HL-60 (cell line): ENCODE results near the gene AP3S2.

Source experiments
- DNase-seq, 2 experiments: peaks; one replicate each; pipeline ENCODE4 v3.0.0-alpha.2; 2010 to 2020; ENCODE audit warnings: low read depth in 1 of 2, low spot score in 1 of 2
- H3K27ac ChIP-seq: fragments of 250-450 bp; sonication (Bioruptor Pico); replicated peaks from 2 replicates; pipeline ENCODE4 v1.5.1; 2020; ENCODE audit warnings: mild to moderate bottlenecking, moderate library complexity
- H3K27me3 ChIP-seq: fragments of 250-450 bp; sonication (Bioruptor Pico); 2 replicates; pipeline ENCODE4 v1.5.1; 2021; ENCODE audit warnings: mild to moderate bottlenecking, moderate library complexity; ENCODE audit not compliant: insufficient read depth, poor library complexity, severe bottlenecking
- H3K4me3 ChIP-seq: replicated peaks from 2 replicates; pipeline ENCODE4 v1.5.1; 2011; ENCODE audit warnings: mild to moderate bottlenecking, control low read depth, low read length; ENCODE audit not compliant: insufficient read depth
- GABPA ChIP-seq: IDR thresholded peaks from 2 replicates; pipeline ENCODE4 v1.6.1; 2012; ENCODE audit warnings: low read depth
- POLR2AphosphoS5 ChIP-seq: IDR thresholded peaks from 2 replicates; pipeline ENCODE4 v1.6.1; 2012; ENCODE audit warnings: low read depth
- REST ChIP-seq: IDR thresholded peaks from 2 replicates; pipeline ENCODE4 v1.6.1; 2012; ENCODE audit warnings: low read depth; ENCODE audit not compliant: insufficient replicate concordance
- SPI1 ChIP-seq: IDR thresholded peaks from 2 replicates; pipeline ENCODE4 v1.6.1; 2012; ENCODE audit warnings: low read depth, mild to moderate bottlenecking, borderline replicate concordance
- TF ChIP-seq, protein P1 (sequence below): IDR thresholded peaks from one replicate; pipeline ENCODE4 v1.5.1; 2011; ENCODE audit warnings: low read length, control low read depth, inconsistent platforms; ENCODE audit not compliant: insufficient read depth

Gene AP3S2

GRCh38 chr15:89803941-89804800 is 89.6 kb downstream of the AP3S2 start:
- H3K4me3 ChIP-seq = no peak overlapping the region
- no peaks in the 10 kb centered on the region for H3K27me3 ChIP-seq
- DNase-seq = no peak
- TF ChIP-seq GABPA (no peak), SPI1 (no peak), POLR2AphosphoS5 (no peak), REST (no peak)
- TF ChIP-seq, protein P1, sequence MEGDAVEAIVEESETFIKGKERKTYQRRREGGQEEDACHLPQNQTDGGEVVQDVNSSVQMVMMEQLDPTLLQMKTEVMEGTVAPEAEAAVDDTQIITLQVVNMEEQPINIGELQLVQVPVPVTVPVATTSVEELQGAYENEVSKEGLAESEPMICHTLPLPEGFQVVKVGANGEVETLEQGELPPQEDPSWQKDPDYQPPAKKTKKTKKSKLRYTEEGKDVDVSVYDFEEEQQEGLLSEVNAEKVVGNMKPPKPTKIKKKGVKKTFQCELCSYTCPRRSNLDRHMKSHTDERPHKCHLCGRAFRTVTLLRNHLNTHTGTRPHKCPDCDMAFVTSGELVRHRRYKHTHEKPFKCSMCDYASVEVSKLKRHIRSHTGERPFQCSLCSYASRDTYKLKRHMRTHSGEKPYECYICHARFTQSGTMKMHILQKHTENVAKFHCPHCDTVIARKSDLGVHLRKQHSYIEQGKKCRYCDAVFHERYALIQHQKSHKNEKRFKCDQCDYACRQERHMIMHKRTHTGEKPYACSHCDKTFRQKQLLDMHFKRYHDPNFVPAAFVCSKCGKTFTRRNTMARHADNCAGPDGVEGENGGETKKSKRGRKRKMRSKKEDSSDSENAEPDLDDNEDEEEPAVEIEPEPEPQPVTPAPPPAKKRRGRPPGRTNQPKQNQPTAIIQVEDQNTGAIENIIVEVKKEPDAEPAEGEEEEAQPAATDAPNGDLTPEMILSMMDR = no peak
- no peak overlapping the region for H3K27ac ChIP-seq

GRCh38 chr15:89802986-89803824 is 90.6 kb downstream of the AP3S2 start:
- no peak overlapping the region for H3K27ac ChIP-seq
- DNase-seq = no peak
- no peaks in the 10 kb centered on the region for H3K27me3 ChIP-seq
- no peak overlapping the region for H3K4me3 ChIP-seq
- TF ChIP-seq SPI1 (no peak), REST (no peak), POLR2AphosphoS5 (no peak), GABPA (no peak)
- TF ChIP-seq, protein P1 = no peak

DNA sequence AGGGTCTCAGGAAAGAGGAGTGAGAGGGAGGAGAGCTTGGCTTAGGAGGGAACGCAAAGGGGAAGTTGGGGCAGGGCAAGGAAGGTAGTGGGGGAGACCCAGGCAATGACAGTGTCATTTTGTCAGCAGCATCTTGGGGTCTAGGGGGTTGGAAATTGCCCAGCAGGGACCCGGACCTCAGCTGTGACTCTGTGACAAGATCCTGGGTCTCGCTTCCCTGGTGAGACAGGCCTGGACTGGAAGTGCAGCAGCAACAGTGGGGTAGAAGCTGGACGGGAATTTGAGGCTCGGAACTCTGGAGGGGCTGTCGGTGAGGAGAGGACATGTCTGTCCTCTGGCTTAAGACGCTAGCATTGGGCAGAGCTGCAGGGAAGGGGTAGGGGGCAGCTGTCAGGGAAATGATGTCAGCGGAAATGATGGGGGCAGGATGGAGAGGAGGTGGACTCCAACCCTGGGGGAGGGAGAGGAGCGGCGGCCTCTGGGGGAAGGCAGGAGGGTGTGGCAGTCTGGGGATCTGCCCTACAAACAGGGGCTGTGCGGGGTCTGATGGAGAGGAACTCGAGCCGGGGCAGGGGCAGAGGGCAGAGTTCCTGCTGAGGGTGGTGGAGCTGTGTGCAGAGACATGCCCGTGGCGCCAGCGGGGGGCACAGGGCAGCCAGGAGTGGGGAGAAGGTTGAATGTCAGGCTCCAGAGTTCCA is 91.4 kb downstream of the AP3S2 start:
- Histone ChIP-seq H3K27me3 (no peaks in the 10 kb centered on the region), H3K4me3 (no peak overlapping the region), H3K27ac (no peak overlapping the region)
- DNase-seq = no peak
- no peak for TF ChIP-seq GABPA
- TF ChIP-seq POLR2AphosphoS5 = no peak; the same call in 1 of the 2 replicates
- no peak for TF ChIP-seq REST
- TF ChIP-seq, protein P1 = no peak
- TF ChIP-seq SPI1 = no peak
